22Rv1 (cell line): Measurements from ENCODE around the gene PODN.

Experiments
- H3K27ac ChIP-seq: fragments of 450-650 bp; 2 replicates; pipeline ENCODE4 v1.5.1; 2017
- CTCF ChIP-seq: fragments of 450-650 bp; IDR thresholded peaks from 2 replicates; pipeline ENCODE4 v1.5.1; 2017; ENCODE audit warnings: mild to moderate bottlenecking
- ZFX ChIP-seq: fragments of 450-650 bp; IDR thresholded peaks from 2 replicates; pipeline ENCODE4 v1.6.1; 2017; ENCODE audit warnings: antibody characterized with exemption, borderline replicate concordance

PODN gene

DNA sequence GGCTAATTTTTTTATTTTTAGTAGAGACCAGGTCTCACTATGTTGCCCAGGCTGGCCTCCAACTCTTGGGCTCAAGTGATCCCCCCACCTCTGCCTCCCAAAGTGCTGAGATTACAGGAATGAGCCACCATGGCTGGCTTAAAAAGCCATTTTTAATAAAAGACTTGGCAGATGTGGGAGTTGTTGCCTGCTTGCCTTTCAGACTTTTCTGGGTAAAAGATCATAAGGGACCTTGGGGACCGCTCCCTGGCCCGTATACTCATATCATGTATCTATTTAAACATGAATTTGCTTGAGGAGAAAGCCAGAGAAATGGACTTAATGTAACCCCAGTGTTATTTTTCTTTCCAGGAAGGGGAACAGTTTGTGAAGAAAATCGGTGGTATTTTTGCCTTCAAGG is 23.4 kb upstream of the PODN start:
- H3K27ac ChIP-seq: no peak overlapping the region
- TF ChIP-seq CTCF: no peak
- no peak for TF ChIP-seq ZFX

DNA sequence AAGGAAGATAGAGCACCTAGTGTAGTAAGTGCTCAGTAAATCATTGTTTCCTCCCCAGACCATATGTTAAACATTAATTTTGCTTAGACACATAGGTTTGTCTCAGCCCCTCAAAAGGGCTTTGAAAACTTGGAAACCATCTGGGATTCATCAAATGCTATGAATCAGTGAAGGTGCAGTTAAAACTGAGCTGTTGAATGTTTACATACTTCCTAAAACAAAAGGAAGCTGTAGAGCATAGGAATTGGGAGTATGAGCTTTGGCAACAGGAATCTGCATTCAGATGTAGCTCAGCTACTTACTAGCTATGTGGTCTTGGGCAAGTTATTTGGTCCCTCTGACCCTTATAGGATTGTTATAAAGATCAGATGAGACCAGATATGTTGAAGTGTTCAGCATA is 18.7 kb upstream of the PODN start:
- H3K27ac ChIP-seq: no peak overlapping the region
- no peak for TF ChIP-seq CTCF
- no peak for TF ChIP-seq ZFX

DNA sequence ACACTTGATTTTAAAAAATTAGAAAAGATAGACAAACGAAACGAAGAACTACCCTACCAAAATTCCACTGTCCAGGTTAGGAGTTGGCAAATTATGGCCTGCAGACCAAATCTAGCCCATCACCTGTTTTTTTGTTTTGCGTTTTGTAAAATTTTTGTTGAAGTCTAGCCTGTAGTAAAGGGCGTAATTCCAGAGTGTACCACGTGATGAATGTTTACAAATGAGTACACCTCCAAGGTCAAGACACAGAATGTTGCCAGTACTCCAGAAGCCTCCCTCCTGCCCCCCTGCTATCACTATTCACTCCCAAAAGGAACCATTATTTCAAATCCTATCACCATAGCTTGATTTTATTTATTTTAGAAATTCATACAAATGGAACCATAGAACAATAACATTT is 17.1 kb upstream of the PODN start:
- H3K27ac ChIP-seq: no peak overlapping the region
- TF ChIP-seq CTCF (no peak), ZFX (no peak)

DNA sequence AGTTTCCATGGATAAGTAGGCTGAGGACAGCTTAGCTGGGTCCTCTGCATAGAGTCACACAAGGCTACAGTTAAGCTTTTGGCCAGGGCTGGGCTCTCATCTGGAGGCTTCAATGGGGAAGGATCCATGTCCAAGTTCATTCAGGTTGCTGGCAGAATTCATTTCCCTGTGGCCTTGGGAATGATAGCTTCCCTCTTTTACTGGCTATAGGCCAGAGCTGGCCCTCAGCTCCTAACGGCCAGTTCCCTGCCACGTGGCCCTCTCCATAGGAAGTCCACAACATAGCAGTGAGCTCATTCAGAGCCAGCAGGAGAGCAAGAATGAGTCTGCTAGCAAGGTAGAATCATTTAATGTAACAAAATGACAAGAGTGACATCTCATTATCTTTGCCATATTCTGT is 15.1 kb upstream of the PODN start:
- no peak overlapping the region for H3K27ac ChIP-seq
- TF ChIP-seq CTCF: no peak
- no peak for TF ChIP-seq ZFX

DNA sequence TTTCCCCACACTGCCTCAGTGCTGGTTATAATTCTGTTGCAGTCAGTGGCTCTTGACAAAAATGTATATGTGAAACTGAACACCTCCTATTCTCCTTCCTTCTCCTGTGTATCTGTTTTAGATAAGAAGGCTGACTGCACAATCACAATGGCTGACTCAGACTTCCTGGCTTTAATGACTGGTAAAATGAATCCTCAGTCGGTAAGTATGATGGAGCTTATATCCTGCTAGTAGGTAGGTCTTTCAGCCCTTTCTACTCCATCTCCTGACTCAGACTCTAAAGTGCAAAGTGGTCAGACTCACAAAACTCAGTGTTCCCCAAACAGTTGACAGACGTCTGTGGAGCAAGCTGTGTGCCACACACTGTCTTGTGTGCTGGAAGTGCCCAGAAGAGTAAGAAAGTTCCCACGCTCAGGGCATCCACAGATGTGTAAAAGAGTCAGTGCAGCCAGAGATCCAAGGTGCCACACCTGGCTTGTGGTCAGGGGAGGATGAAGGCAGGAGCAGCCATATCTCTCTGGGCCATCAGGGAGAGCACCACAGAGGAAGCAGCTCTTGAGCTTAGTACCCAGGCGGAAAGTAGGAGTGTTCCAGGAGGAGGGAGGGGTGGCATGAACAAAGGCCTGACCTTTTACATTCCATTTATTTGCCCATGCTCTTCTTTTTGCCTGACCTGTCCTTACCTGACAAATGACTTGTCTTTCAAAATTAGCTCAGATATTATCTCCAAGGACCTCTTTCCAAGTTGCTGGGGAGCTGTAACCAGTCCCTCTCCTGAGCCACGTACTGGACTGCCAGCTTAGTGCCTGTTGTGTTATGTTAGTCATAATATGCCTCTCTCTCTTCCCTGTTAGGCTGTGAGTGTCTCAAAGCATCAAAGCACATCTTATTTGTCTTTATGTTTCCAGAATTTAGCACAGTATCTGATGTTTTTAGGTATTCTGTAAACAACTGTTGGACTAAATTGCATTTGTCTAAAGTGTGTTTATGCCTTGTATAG is 14.0 kb upstream of the PODN start:
- no peak overlapping the region for H3K27ac ChIP-seq
- TF ChIP-seq ZFX: no peak
- no peak for TF ChIP-seq CTCF

- TF ChIP-seq ZFX (no peak), CTCF (no peak)
- H3K27ac ChIP-seq: no peak overlapping the region
These were observed 12.9 kb upstream of the PODN start for GRCh38 chr1:53048960-53049573.

DNA sequence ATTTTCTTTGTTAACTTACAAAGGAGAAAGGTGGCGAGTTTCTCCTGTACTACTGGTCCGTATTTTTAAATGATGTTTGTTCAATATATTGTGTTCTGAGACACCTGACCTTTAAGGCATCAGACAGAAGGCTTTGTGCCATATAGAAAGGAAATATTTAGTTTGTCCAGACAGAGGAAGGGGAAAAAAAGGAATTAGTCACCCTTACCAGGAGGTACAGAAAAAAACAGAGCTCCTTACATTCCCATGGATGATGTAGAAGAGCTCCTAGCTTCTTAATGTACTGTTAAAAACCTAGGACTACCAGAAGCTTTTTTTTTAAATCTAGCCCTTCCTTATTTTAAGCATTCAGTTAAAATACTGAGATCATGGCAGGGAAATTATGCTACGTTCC is 12.4 kb upstream of the PODN start:
- no peak overlapping the region for H3K27ac ChIP-seq
- no peak for TF ChIP-seq CTCF
- TF ChIP-seq ZFX: no peak
